HepG2 (cell line): ENCODE data around the gene OSBPL2. TPM values are rescaled to one million over a fixed set of nuclear protein-coding genes. Genes with fewer than 3 reads are reported as not detected.

Experiments
- ATAC-seq: fragments of 200-7000 bp; cut with Tn5 transposase; 3 replicates; pipeline ENCODE4 v1.9.1; 2020; ENCODE audit warnings: mild to moderate bottlenecking, moderate library complexity
- BruUV-seq: library from RNA; stranded (reverse); fragments of 400-500 nt; replicated peaks from 2 replicates; lab custom pipeline; 2021; lab: Mats Ljungman, UMichigan
- CTCF ChIA-PET: fragments of 300-600 bp; formaldehyde crosslinking; extraction: SDS; loops from one replicate; lab custom pipeline; 2021; ENCODE audit warnings: low total read pairs, inconsistent platforms, low intra/inter-chr PET ratio; lab: Yijun Ruan, JAX
- POLR2A ChIA-PET: fragments of 350-600 bp; sonication (Branson Sonifier 250); formaldehyde crosslinking; loops from one replicate; lab custom pipeline; 2020; ENCODE audit warnings: antibody characterized with exemption, inconsistent platforms; lab: Yijun Ruan, JAX
- DNase-seq: peaks from one replicate; pipeline ENCODE4 v3.0.0-alpha.2; 2015; ENCODE audit warnings: low spot score
- FAIRE-seq: peaks from 3 replicates; lab custom pipeline; 2011; peaks lifted over from hg19 to GRCh38; lab: Jason Lieb, UNC
- H2AFZ ChIP-seq: one replicate; pipeline ENCODE4 v1.6.1; 2011; ENCODE audit warnings: low read length, inconsistent platforms
- H3K27ac ChIP-seq: fragments of 300-600 bp; 3 replicates; pipeline ENCODE4 v1.8.0; 2011; ENCODE audit warnings: mixed run types, mild to moderate bottlenecking, mixed read lengths, low read length, inconsistent platforms; ENCODE audit not compliant: insufficient read depth; ENCODE audit errors: extremely low read length
- H3K27me3 ChIP-seq, 2 experiments: fragments of 200-600 bp in 1 of 2; 2 replicates in 1 of 2; 3 replicates in 1 of 2; pipeline versions ENCODE4 v1.6.0 to v1.8.0; 2011; ENCODE audit warnings: low read length in 2 of 2, mild to moderate bottlenecking in 2 of 2, moderate library complexity in 2 of 2, inconsistent platforms in 1 of 2; ENCODE audit not compliant: insufficient read depth in 2 of 2, control insufficient read depth in 1 of 2
- H3K36me3 ChIP-seq, 2 experiments: fragments of 200-600 bp in 1 of 2; replicated peaks in 1 of 2; 2 replicates in 1 of 2; 3 replicates in 1 of 2; pipeline versions ENCODE4 v1.5.1 to v1.8.0; 2011; ENCODE audit warnings: low read length in 2 of 2, inconsistent platforms in 1 of 2; ENCODE audit not compliant: insufficient read depth in 2 of 2, control insufficient read depth in 1 of 2
- H3K4me1 ChIP-seq: 2 replicates; pipeline ENCODE4 v1.5.1; 2012; ENCODE audit warnings: low read length, inconsistent platforms; ENCODE audit not compliant: insufficient read depth
- H3K4me2 ChIP-seq: 2 replicates; pipeline ENCODE4 v1.6.0; 2011; ENCODE audit warnings: low read depth, low read length, inconsistent platforms
- H3K4me3 ChIP-seq, 3 experiments: fragments of 200-600 bp in 1 of 3; sonication (generic), shearing (Covaris generic) in 1 of 3; replicated peaks in 1 of 3; 2 replicates each; pipeline ENCODE4 v1.5.1; 2011 to 2016; ENCODE audit warnings: low read length in 3 of 3, inconsistent platforms in 2 of 3, low read depth in 2 of 3, mild to moderate bottlenecking in 2 of 3, control low read depth in 1 of 3, mixed read lengths in 1 of 3; ENCODE audit not compliant: insufficient read depth in 1 of 3
- H3K79me2 ChIP-seq: one replicate; pipeline ENCODE4 v1.6.1; 2011; ENCODE audit warnings: low read length, inconsistent platforms; ENCODE audit not compliant: insufficient read depth
- H3K9ac ChIP-seq: 2 replicates; pipeline ENCODE4 v1.6.0; 2011; ENCODE audit warnings: mild to moderate bottlenecking, low read depth, low read length, inconsistent platforms; ENCODE audit not compliant: insufficient read depth
- H3K9me3 ChIP-seq: 2 replicates; pipeline ENCODE4 v1.5.1; 2012; ENCODE audit warnings: mild to moderate bottlenecking, low read length
- H4K20me1 ChIP-seq: 2 replicates; pipeline ENCODE4 v1.6.0; 2011; ENCODE audit warnings: inconsistent platforms, mild to moderate bottlenecking, low read length, moderate library complexity; ENCODE audit not compliant: insufficient read depth
- CREM ChIP-seq, 2 experiments: sonication (generic) in 1 of 2; formaldehyde crosslinking in 1 of 2; IDR thresholded peaks; 2 replicates each; pipeline versions ENCODE4 v1.4.0 to v1.6.1; 2016 to 2020; ENCODE audit warnings: antibody characterized with exemption in 1 of 2, mild to moderate bottlenecking in 1 of 2, missing genetic modification reagents in 1 of 2
- POLR2AphosphoS5 ChIP-seq: IDR thresholded peaks from 2 replicates; pipeline ENCODE4 v1.6.1; 2012; ENCODE audit warnings: low read depth, low read length
- SETDB1 ChIP-seq: sonication (generic); formaldehyde crosslinking; IDR thresholded peaks from 2 replicates; pipeline ENCODE4 v1.5.1; 2020; ENCODE audit warnings: missing genetic modification reagents, mild to moderate bottlenecking, borderline replicate concordance
- SP1 ChIP-seq, 2 experiments: fragments of 450-650 bp in 1 of 2; sonication (generic) in 1 of 2; formaldehyde crosslinking in 1 of 2; IDR thresholded peaks; 2 replicates each; pipeline versions ENCODE4 v1.4.0 to v1.6.1; 2016 to 2020; ENCODE audit warnings: missing genetic modification reagents in 1 of 2
- ZBTB4 ChIP-seq: sonication (generic); formaldehyde crosslinking; IDR thresholded peaks from 2 replicates; pipeline ENCODE4 v1.4.0; 2020; ENCODE audit warnings: missing genetic modification reagents, mild to moderate bottlenecking, borderline replicate concordance
- ZNF20 ChIP-seq: sonication (generic); formaldehyde crosslinking; IDR thresholded peaks from 2 replicates; pipeline ENCODE4 v1.4.0; 2020; ENCODE audit warnings: mild to moderate bottlenecking, moderate library complexity, missing genetic modification reagents
- WGBS: methylation state at CpG from one replicate; pipeline ENCODE4 v1.1.6; 2017; ENCODE audit warnings: low lambda C conversion rate; 5-methylcytosine and 5-hydroxymethylcytosine counted together
- in situ Hi-C: cut with HindIII; loops from 2 replicates; pipeline ENCODE4 v1.10.0; 2017; ENCODE audit warnings: low pct_unique_long_range_greater_than_20kb; ENCODE audit not compliant: extremely low pct_ligation_motif_present
- intact Hi-C: fragments of 100-400 bp; cut with micrococcal nuclease; formaldehyde crosslinking; loops from one replicate; pipeline ENCODE4 v1.10.0; 2022; ENCODE audit not compliant: unreplicated experiment
- polyA plus RNA-seq, 8 experiments: library from polyadenylated mRNA; depleted of rRNA in 3 of 8; stranded (reverse) in 7 of 8; unstranded in 1 of 8; fragments of >200 nt; fragmentation: Illumina TruSeq in 4 of 8; extraction: Trizol in 4 of 8; gene quantifications; 2 replicates each; pipeline versions ENCODE4 v1.2.1 to v1.2.3, GENCODE V29; 2011 to 2016; ENCODE audit warnings: low read depth in 4 of 8, missing spikeins in 1 of 8, mixed read lengths in 1 of 8; ENCODE audit not compliant: insufficient read depth in 1 of 8
- total RNA-seq, 5 experiments: library from RNA; depleted of rRNA; stranded (reverse); fragments of >200 nt; fragmentation: Illumina TruSeq; extraction: Trizol; gene quantifications; 2 replicates each; pipeline ENCODE4 v1.2.3, GENCODE V29; 2016; ENCODE audit warnings: low read depth in 1 of 5
- TF ChIP-seq, protein P1 (sequence below): IDR thresholded peaks from 2 replicates; pipeline ENCODE4 v1.6.1; 2012; ENCODE audit warnings: low read depth, low read length, improper control_type of control experiment
- TF ChIP-seq, protein P2 (sequence below): sonication (generic); formaldehyde crosslinking; IDR thresholded peaks from 2 replicates; pipeline ENCODE4 v1.5.1; 2020; ENCODE audit warnings: mild to moderate bottlenecking, missing genetic modification reagents

OSBPL2 gene
- total and polyA plus RNA-seq, 2 of the 13 experiments (the other 11 are each of a cell fraction or from before 2014, with no cell fraction given), result 18.5 to 37.4 TPM

GRCh38 chr20:62339647-62340062 lies 101.3 kb downstream of the OSBPL2 start:
- Histone ChIP-seq H3K36me3 (peaks cover 40 to 61% of the 10 kb centered on the region in 2 experiments), H3K4me2 (no peak overlapping the region), H3K27ac (no peak overlapping the region), H3K27me3 (no peaks in the 10 kb centered on the region), H3K9ac (no peak overlapping the region), H3K4me1 (peaks cover 28% of the 10 kb centered on the region), H3K9me3 (no peaks in the 10 kb centered on the region), H3K79me2 (no peaks in the 10 kb centered on the region), H2AFZ (no peak overlapping the region), H3K4me3 (no peak overlapping the region), H4K20me1 (no peaks in the 10 kb centered on the region; the same call in 1 of the 2 replicates)
- intact Hi-C loops, result loop anchor here (1.0 kb wide), 1 partner anchor 18 kb away; no protein-coding TSS in a partner anchor
- TF ChIP-seq POLR2AphosphoS5 (0 out of 2 replicates have a peak, but pooled peaks have one; percentile 17), SETDB1 (CRISPR knock-in tag) (no peak), SP1 (IDR thresholded peaks at IDR 0.05) (peak; percentile 35; the same call in 1 of the 2 replicates), SP1 (CRISPR knock-in tag; IDR thresholded peaks at IDR 0.05) (no peak)
- in situ Hi-C loops, result no loop called here
- WGBS, result 89% methylated on average over 14 of the region's 14 CpGs
- ChIA-PET CTCF (no interaction called here), POLR2A (interaction anchor here (0.8 to 1.8 kb wide), 3 partner anchors 10 to 29 kb away, joined by 3 to 7 read pairs (median 4); no protein-coding TSS in a partner anchor)
- ATAC-seq, result no peak
- BruUV-seq, result no TSS peak
- no peak for FAIRE-seq
- DNase-seq, result no peak

GRCh38 chr20:62342910-62343309 lies 104.6 kb downstream of the OSBPL2 start:
- intact Hi-C loops, result no loop called here
- TF ChIP-seq, protein P1, sequence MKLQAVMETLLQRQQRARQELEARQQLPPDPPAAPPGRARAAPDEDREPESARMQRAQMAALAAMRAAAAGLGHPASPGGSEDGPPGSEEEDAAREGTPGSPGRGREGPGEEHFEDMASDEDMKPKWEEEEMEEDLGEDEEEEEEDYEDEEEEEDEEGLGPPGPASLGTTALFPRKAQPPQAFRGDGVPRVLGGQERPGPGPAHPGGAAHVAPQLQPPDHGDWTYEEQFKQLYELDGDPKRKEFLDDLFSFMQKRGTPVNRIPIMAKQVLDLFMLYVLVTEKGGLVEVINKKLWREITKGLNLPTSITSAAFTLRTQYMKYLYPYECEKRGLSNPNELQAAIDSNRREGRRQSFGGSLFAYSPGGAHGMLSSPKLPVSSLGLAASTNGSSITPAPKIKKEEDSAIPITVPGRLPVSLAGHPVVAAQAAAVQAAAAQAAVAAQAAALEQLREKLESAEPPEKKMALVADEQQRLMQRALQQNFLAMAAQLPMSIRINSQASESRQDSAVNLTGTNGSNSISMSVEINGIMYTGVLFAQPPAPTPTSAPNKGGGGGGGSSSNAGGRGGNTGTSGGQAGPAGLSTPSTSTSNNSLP, result 0 out of 2 replicates have a peak, but pooled peaks have one; percentile 40
- TF ChIP-seq, protein P2, sequence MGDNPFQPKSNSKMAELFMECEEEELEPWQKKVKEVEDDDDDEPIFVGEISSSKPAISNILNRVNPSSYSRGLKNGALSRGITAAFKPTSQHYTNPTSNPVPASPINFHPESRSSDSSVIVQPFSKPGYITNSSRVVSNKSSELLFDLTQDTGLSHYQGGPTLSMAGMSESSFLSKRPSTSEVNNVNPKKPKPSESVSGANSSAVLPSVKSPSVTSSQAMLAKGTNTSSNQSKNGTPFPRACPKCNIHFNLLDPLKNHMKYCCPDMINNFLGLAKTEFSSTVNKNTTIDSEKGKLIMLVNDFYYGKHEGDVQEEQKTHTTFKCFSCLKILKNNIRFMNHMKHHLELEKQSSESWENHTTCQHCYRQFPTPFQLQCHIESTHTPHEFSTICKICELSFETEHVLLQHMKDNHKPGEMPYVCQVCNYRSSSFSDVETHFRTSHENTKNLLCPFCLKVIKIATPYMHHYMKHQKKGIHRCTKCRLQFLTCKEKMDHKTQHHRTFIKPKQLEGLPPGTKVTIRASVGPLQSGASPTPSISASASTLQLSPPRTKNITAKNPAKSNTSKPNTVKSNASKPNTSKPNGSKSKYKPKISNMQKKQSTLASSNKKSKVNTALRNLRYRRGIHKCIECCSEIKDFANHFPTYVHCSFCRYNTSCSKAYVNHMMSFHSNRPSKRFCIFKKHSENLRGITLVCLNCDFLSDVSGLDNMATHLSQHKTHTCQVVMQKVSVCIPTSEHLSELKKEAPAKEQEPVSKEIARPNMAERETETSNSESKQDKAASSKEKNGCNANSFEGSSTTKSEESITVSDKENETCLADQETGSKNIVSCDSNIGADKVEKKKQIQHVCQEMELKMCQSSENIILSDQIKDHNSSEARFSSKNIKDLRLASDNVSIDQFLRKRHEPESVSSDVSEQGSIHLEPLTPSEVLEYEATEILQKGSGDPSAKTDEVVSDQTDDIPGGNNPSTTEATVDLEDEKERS (CRISPR knock-in tag), result 0 out of 2 replicates have a peak, but pooled peaks have one; percentile 29
- TF ChIP-seq CREM (IDR thresholded peaks at IDR 0.05) (peak; percentile 29; the same call in 1 of the 2 replicates), CREM (CRISPR knock-in tag; IDR thresholded peaks at IDR 0.05) (no peak), ZBTB4 (peak; percentile 93), ZNF20 (no peak)

More at GRCh38 chr20:62342910-62343309, 104.6 kb downstream of the OSBPL2 start:
- Histone ChIP-seq H2AFZ (no peak overlapping the region), H3K4me2 (peak overlapping the region; percentile 4), H3K36me3 (peaks cover 25 to 54% of the 10 kb centered on the region in 2 experiments), H3K9me3 (no peaks in the 10 kb centered on the region), H4K20me1 (no peaks in the 10 kb centered on the region), H3K4me3 (no peak overlapping the region), H3K27ac (peak overlapping the region; percentile 25), H3K9ac (no peak overlapping the region), H3K27me3 (no peaks in the 10 kb centered on the region), H3K79me2 (no peaks in the 10 kb centered on the region), H3K4me1 (peaks cover 28% of the 10 kb centered on the region)
- WGBS, result 40% methylated on average over 10 of the region's 10 CpGs
- ATAC-seq (peak; percentile 36), FAIRE-seq (peak; percentile 78), DNase-seq (peak; percentile 69)
- CTCF ChIA-PET, result no interaction called here
- POLR2A ChIA-PET, result interaction anchor here (2.4 kb wide), 1 partner anchor 26 kb away, joined by 8 read pairs; no protein-coding TSS in a partner anchor
- in situ Hi-C loops, result no loop called here
- no TSS peak for BruUV-seq
